Ramos (cell line): ENCODE data around the gene STX1B.
"Not testable (repeated sequence)": the region's sequence is repeated elsewhere in the genome, so short reads cannot be mapped to it uniquely, and the experiment has no call there.

Source experiments
- in situ Hi-C: fragments of 300-500 bp; cut with MboI; formaldehyde crosslinking; loops from one replicate; pipeline ENCODE4 v1.14.3; 2022; ENCODE audit warnings: low sequenced_read_pairs; ENCODE audit not compliant: unreplicated experiment

The STX1B gene

DNA sequence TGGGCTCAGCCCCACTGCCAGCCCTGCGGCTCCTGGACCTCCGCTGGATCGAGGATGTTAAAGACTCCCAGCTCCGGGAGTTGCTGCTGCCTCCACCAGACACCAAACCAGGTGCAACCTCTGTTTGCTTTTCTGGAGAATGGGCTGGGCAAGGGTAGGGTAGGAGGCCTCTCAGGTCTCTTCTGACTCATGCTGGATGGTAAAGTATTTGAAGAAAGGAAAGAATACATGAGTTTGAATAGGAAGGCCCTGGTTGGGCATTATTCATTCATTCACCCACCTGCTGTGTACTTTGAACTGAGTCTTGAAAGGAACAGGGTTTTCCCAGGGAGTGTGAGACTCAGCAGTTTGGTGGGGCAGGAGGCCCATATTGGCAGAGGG lies 68.0 kb downstream of the STX1B start:
- in situ Hi-C loops = no loop called here

DNA sequence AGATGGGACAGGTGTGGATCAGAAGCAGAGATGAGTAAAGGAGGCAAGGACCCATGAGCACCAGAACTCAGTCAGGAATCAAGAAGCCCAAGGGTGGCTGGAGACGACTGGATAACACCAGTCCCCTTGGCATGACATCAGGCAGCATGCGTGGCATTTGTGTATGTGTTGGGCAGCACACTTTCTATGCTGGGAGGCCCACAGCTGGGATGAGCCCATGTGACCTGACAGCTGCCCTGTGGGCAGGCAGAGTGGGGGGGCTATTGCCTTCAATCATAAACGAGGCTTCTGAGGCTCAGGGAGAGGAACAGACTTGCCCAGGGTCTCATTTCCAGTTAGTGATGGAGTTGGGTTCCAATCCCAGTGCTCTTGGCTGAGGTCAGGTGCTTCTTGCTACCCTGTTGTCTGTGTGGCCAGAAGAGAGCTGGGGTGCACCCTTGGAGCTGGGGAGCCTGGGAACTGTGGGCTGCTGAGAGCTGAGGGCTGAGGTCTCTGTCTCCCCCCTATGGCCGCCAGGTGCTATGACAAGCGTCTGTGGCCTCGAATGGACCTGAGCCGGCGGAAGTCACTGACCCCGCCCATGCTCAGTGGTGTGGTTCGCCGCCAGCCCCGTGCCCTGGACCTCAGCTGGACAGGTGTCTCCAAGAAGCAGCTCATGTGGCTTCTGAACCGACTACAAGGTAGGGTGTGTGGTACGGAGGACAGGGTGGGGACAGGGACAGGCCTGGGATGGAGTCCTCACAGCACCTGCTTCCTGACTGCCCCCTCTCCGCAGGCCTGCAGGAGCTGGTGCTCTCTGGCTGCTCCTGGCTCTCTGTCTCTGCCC lies 68.6 kb downstream of the STX1B start:
- in situ Hi-C loops = no loop called here

DNA sequence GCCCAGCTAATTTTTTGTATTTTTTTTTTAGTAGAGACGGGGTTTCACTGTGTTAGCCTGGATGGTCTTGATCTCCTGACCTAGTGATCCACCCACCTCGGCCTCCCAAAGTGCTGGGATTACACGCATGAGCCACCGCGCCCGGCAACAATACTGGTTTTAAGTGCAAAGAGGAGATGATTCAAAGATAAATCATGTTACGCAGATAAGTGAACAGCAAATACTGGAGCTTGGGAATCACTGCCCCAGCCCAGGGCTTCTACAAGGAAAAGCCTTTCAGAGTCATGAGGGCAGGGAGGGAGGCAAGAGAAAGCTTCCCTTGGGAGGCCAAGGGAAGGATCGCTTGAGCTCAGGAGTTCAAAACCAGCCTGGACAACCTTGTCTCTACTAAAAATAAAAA lies 70.9 kb downstream of the STX1B start:
- in situ Hi-C loops = not testable (repeated sequence)
